HepG2 (cell line): ENCODE data around the gene FXN. TPM values are rescaled to one million over a fixed set of nuclear protein-coding genes. Genes with fewer than 3 reads are reported as not detected.

Source experiments
- AKAP8 ChIP-seq: sonication (generic); formaldehyde crosslinking; IDR thresholded peaks from 2 replicates; pipeline ENCODE4 v1.5.1; 2020; ENCODE audit warnings: mild to moderate bottlenecking, missing genetic modification reagents
- ASH2L ChIP-seq: fragments of 300-600, 200-600 bp; sonication (generic); IDR thresholded peaks from 2 replicates; pipeline ENCODE4 v1.7.0; 2017; ENCODE audit warnings: low read depth, mild to moderate bottlenecking, moderate library complexity, mixed read lengths, low read length; ENCODE audit not compliant: insufficient read length
- CREBL2 ChIP-seq: sonication (generic); formaldehyde crosslinking; IDR thresholded peaks from 2 replicates; pipeline ENCODE4 v1.8.1; 2023; ENCODE audit warnings: missing genetic modification reagents, mild to moderate bottlenecking, borderline replicate concordance
- GABPB1 ChIP-seq: IDR thresholded peaks from 2 replicates; pipeline ENCODE4 v1.6.1; 2016; ENCODE audit warnings: mild to moderate bottlenecking, missing genetic modification reagents, moderate library complexity, missing compliant biosample characterization
- HMGXB4 ChIP-seq, 2 experiments: sonication (generic) in 1 of 2; formaldehyde crosslinking in 1 of 2; IDR thresholded peaks; 2 replicates each; pipeline versions ENCODE4 v1.4.0 to v1.6.1; 2018 to 2020; ENCODE audit warnings: missing genetic modification reagents in 2 of 2, borderline replicate concordance in 1 of 2, low read depth in 1 of 2, mild to moderate bottlenecking in 1 of 2, missing biosample characterization in 1 of 2
- MAFG ChIP-seq: sonication (generic); formaldehyde crosslinking; IDR thresholded peaks from 2 replicates; pipeline ENCODE4 v1.5.1; 2020; ENCODE audit warnings: mild to moderate bottlenecking, missing genetic modification reagents
- MTA1 ChIP-seq: sonication (generic); formaldehyde crosslinking; IDR thresholded peaks from 2 replicates; pipeline ENCODE4 v1.4.0; 2020; ENCODE audit warnings: missing genetic modification reagents, mild to moderate bottlenecking, borderline replicate concordance
- NR2F1 ChIP-seq, 2 experiments: fragments of 450-650 bp in 1 of 2; formaldehyde crosslinking in 1 of 2; IDR thresholded peaks; 2 replicates each; pipeline versions ENCODE4 v1.5.0 to v1.6.1; 2016 to 2020; ENCODE audit warnings: mild to moderate bottlenecking in 1 of 2, missing compliant biosample characterization in 1 of 2, missing genetic modification reagents in 1 of 2, moderate library complexity in 1 of 2
- POLR2G ChIP-seq: fragments of 200-400 bp; formaldehyde crosslinking; IDR thresholded peaks from 2 replicates; pipeline ENCODE4 v1.6.1; 2018; ENCODE audit warnings: mild to moderate bottlenecking, low read depth, low read length, moderate library complexity
- TP53 ChIP-seq: sonication (generic); formaldehyde crosslinking; conservative IDR thresholded peaks from 2 replicates; pipeline ENCODE4 v1.4.0; 2020; ENCODE audit warnings: missing genetic modification reagents
- ZBTB37 ChIP-seq: sonication (generic); formaldehyde crosslinking; IDR thresholded peaks from 2 replicates; pipeline ENCODE4 v1.4.0; 2020; ENCODE audit warnings: mild to moderate bottlenecking, missing genetic modification reagents
- ZHX2 ChIP-seq, 2 experiments: sonication (generic) in 1 of 2; formaldehyde crosslinking in 1 of 2; IDR thresholded peaks; 2 replicates each; pipeline versions ENCODE4 v1.6.1 to v1.9.0; 2014 to 2022; ENCODE audit warnings: antibody characterized with exemption in 1 of 2, borderline replicate concordance in 1 of 2, inconsistent platforms in 1 of 2, low read depth in 1 of 2, missing genetic modification reagents in 1 of 2
- ZNF234 ChIP-seq: sonication (generic); formaldehyde crosslinking; conservative IDR thresholded peaks from 2 replicates; pipeline ENCODE4 v1.5.1; 2020; ENCODE audit warnings: mild to moderate bottlenecking, missing genetic modification reagents
- ZNF326 ChIP-seq: sonication (generic); formaldehyde crosslinking; IDR thresholded peaks from 2 replicates; pipeline ENCODE4 v1.4.0; 2020; ENCODE audit warnings: missing genetic modification reagents, borderline replicate concordance
- polyA plus RNA-seq, 8 experiments: library from polyadenylated mRNA; depleted of rRNA in 3 of 8; stranded (reverse) in 7 of 8; unstranded in 1 of 8; fragments of >200 nt; fragmentation: Illumina TruSeq in 4 of 8; extraction: Trizol in 4 of 8; gene quantifications; 2 replicates each; pipeline versions ENCODE4 v1.2.1 to v1.2.3, GENCODE V29; 2011 to 2016; ENCODE audit warnings: low read depth in 4 of 8, missing spikeins in 1 of 8, mixed read lengths in 1 of 8; ENCODE audit not compliant: insufficient read depth in 1 of 8
- total RNA-seq, 5 experiments: library from RNA; depleted of rRNA; stranded (reverse); fragments of >200 nt; fragmentation: Illumina TruSeq; extraction: Trizol; gene quantifications; 2 replicates each; pipeline ENCODE4 v1.2.3, GENCODE V29; 2016; ENCODE audit warnings: low read depth in 1 of 5
- TF ChIP-seq, protein P1 (sequence below): sonication (generic); formaldehyde crosslinking; IDR thresholded peaks from 2 replicates; pipeline ENCODE4 v1.4.0; 2020; ENCODE audit warnings: mild to moderate bottlenecking, low read depth, missing genetic modification reagents
- TF ChIP-seq, protein P2 (sequence below): sonication (generic); formaldehyde crosslinking; IDR thresholded peaks from 2 replicates; pipeline ENCODE4 v1.5.0; 2020; ENCODE audit warnings: missing genetic modification reagents

FXN gene
- total and polyA plus RNA-seq, 2 of the 13 experiments (the other 11 are each of a cell fraction or from before 2014, with no cell fraction given) = 24.1 to 26.0 TPM

GRCh38 chr9:69131682-69132081 lies 96.1 kb downstream of the FXN start (continued):
- TF ChIP-seq POLR2G (no peak), ZBTB37 (CRISPR knock-in tag) (no peak), GABPB1 (CRISPR knock-in tag) (no peak), HMGXB4 (CRISPR knock-in tag; IDR thresholded peaks at IDR 0.05; ENCODE audit: borderline replicate concordance in 1 of 2, low read depth in 1 of 2) (no peak), ZNF234 (no peak), MTA1 (CRISPR knock-in tag) (no peak), ASH2L (no peak), ZHX2 (IDR thresholded peaks at IDR 0.05; ENCODE audit: low read depth) (no peak), ZHX2 (CRISPR knock-in tag; IDR thresholded peaks at IDR 0.05; ENCODE audit: borderline replicate concordance) (no peak), TP53 (no peak), NR2F1 (CRISPR knock-in tag; IDR thresholded peaks at IDR 0.05) (no peak), CREBL2 (no peak), AKAP8 (CRISPR knock-in tag) (no peak), MAFG (CRISPR knock-in tag) (no peak), ZNF326 (CRISPR knock-in tag) (no peak)
- TF ChIP-seq, protein P1, sequence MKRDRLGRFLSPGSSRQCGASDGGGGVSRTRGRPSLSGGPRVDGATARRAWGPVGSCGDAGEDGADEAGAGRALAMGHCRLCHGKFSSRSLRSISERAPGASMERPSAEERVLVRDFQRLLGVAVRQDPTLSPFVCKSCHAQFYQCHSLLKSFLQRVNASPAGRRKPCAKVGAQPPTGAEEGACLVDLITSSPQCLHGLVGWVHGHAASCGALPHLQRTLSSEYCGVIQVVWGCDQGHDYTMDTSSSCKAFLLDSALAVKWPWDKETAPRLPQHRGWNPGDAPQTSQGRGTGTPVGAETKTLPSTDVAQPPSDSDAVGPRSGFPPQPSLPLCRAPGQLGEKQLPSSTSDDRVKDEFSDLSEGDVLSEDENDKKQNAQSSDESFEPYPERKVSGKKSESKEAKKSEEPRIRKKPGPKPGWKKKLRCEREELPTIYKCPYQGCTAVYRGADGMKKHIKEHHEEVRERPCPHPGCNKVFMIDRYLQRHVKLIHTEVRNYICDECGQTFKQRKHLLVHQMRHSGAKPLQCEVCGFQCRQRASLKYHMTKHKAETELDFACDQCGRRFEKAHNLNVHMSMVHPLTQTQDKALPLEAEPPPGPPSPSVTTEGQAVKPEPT = no peak
- TF ChIP-seq, protein P2, sequence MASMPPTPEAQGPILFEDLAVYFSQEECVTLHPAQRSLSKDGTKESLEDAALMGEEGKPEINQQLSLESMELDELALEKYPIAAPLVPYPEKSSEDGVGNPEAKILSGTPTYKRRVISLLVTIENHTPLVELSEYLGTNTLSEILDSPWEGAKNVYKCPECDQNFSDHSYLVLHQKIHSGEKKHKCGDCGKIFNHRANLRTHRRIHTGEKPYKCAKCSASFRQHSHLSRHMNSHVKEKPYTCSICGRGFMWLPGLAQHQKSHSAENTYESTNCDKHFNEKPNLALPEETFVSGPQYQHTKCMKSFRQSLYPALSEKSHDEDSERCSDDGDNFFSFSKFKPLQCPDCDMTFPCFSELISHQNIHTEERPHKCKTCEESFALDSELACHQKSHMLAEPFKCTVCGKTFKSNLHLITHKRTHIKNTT (CRISPR knock-in tag) = no peak
